Endothelial cell (in vitro differentiated cells): ENCODE measurements around the gene TNN. TPM values are rescaled to one million over a fixed set of nuclear protein-coding genes. Genes with fewer than 3 reads are reported as not detected.

Source experiments
- DNase-seq: peaks from one replicate; pipeline ENCODE4 v3.0.0; 2021; ENCODE audit warnings: low spot score
- H3K27ac Mint-ChIP-seq: one replicate; pipeline ENCODE4 v1.8.0; 2021; ENCODE audit warnings: mixed read lengths, inconsistent platforms; ENCODE audit not compliant: unreplicated experiment
- H3K27me3 Mint-ChIP-seq: one replicate; pipeline ENCODE4 v1.8.0; 2021; ENCODE audit warnings: mild to moderate bottlenecking, moderate library complexity, mixed read lengths, inconsistent platforms; ENCODE audit not compliant: unreplicated experiment
- H3K36me3 Mint-ChIP-seq: one replicate; pipeline ENCODE4 v1.8.0; 2021; ENCODE audit warnings: mild to moderate bottlenecking, low read depth, mixed read lengths, inconsistent platforms; ENCODE audit not compliant: unreplicated experiment
- H3K4me1 Mint-ChIP-seq: one replicate; pipeline ENCODE4 v1.8.0; 2021; ENCODE audit warnings: mild to moderate bottlenecking, mixed read lengths, inconsistent platforms; ENCODE audit not compliant: unreplicated experiment
- H3K4me3 Mint-ChIP-seq: one replicate; pipeline ENCODE4 v1.8.0; 2021; ENCODE audit warnings: mild to moderate bottlenecking, mixed read lengths, inconsistent platforms; ENCODE audit not compliant: unreplicated experiment
- H3K9me3 Mint-ChIP-seq: one replicate; pipeline ENCODE4 v1.8.0; 2021; ENCODE audit warnings: mixed read lengths, inconsistent platforms; ENCODE audit not compliant: unreplicated experiment
- total RNA-seq: library from RNA; stranded (reverse); fragmentation: NEBNext Ultra II Directional; extraction: Animal tissue kit (Norgen Biotek cat#: 25700); gene quantifications from one replicate; pipeline ENCODE4 v1.2.1, GENCODE V29; 2021; ENCODE audit not compliant: unreplicated experiment
- TF ChIP-seq, protein P1 (sequence below): fragments of 200-600 bp; sonication (generic); IDR thresholded peaks from one replicate; pipeline ENCODE4 v1.5.0; 2021; ENCODE audit warnings: antibody characterized with exemption; ENCODE audit not compliant: unreplicated experiment

TNN gene
- total RNA-seq, 1 donor from 2014 or later: 4.1 TPM

DNA sequence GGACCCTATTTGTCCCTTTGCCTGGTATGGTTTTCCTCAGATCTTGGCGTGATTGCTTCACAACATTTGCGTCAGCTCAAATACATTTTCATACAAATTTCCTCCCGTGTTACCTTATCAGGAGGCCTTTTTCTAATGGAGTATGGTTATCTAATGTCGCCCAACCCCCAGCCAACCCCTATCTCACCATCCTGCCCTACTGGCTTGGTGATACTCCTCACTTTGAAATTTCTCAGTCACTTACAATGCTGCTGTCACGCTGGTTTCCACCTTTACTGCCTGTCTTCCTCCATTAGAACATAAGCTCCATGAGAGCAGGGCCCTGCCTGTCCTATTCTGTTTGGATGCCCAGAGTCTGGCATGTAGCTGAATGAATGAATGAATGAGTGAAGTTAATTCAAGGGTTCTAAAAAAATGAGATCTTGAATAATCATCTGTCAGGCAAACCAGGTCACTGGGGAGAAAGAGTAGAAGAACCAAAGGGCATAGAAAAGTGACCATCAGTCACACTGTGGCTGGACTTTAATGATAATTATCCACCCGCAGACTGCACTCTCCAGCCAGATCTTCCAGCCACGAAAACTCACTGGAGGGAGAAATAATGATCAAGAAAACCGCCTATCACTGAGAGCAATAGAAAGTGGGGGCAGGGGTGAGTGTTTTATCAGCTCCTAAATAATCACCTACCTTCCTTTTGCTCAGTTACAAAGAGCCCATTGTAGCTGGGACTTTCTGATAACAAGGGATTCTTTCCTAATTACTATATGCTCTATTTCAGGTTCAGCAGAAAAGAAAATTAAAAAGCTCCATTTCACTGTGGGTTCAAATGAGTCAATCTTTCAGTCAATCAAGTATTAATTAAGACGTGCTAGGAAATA is 103.6 kb downstream of the TNN start:
- H3K4me3 Mint-ChIP-seq: no peak overlapping the region
- peaks cover 10% of the 10 kb centered on the region for H3K4me1 Mint-ChIP-seq
- TF ChIP-seq, protein P1, sequence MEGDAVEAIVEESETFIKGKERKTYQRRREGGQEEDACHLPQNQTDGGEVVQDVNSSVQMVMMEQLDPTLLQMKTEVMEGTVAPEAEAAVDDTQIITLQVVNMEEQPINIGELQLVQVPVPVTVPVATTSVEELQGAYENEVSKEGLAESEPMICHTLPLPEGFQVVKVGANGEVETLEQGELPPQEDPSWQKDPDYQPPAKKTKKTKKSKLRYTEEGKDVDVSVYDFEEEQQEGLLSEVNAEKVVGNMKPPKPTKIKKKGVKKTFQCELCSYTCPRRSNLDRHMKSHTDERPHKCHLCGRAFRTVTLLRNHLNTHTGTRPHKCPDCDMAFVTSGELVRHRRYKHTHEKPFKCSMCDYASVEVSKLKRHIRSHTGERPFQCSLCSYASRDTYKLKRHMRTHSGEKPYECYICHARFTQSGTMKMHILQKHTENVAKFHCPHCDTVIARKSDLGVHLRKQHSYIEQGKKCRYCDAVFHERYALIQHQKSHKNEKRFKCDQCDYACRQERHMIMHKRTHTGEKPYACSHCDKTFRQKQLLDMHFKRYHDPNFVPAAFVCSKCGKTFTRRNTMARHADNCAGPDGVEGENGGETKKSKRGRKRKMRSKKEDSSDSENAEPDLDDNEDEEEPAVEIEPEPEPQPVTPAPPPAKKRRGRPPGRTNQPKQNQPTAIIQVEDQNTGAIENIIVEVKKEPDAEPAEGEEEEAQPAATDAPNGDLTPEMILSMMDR: no peak
- no peaks in the 10 kb centered on the region for H3K9me3 Mint-ChIP-seq
- no peak overlapping the region for H3K27ac Mint-ChIP-seq
- H3K36me3 Mint-ChIP-seq: peaks cover 5% of the 10 kb centered on the region
- peaks cover 4% of the 10 kb centered on the region for H3K27me3 Mint-ChIP-seq
- no peak for DNase-seq

DNA sequence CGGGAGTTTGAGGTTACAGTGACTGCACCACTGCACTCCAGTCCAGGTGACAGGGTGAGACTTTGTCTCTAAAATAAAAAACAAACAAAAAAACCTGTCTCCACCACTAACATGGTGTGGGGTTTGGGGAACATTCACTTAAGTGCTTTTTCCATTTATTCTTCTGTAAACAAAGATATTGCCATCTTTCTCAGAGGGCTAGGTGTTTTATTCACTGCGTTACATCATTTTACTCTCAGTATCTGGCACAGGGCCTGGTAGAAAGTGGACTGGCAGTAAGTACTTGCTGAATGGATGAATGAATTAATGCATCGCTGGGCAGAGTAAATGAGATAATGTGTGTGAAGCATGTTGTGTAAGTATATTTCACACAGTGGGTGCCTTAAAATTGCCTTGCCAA is 104.9 kb downstream of the TNN start:
- no peak for DNase-seq
- Mint-ChIP-seq H3K4me1 (peaks cover 10% of the 10 kb centered on the region), H3K36me3 (peaks cover 5% of the 10 kb centered on the region), H3K4me3 (no peak overlapping the region), H3K27ac (no peak overlapping the region), H3K9me3 (no peaks in the 10 kb centered on the region), H3K27me3 (peaks cover 2% of the 10 kb centered on the region)
- TF ChIP-seq, protein P1: no peak

DNA sequence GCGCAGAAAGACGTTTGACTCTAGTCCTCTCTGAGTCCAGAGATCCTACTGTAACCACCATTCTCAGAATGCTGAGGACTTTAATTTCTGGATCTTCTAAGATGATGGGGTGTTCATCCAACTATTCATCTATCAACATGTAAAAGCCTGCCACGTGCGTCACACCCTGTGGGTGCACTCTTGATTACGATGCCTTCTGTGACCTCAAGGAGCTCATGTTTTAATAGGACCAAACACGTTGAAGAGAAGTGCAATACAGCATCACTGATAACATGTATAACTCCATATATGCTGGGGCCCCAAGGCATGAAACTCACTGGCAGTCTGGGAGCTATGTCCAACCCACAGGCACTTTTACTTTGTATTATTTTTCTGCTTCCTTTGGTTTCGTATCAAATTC is 105.9 kb downstream of the TNN start:
- H3K36me3 Mint-ChIP-seq: peaks cover 5% of the 10 kb centered on the region
- DNase-seq: no peak
- H3K9me3 Mint-ChIP-seq: no peaks in the 10 kb centered on the region
- peaks cover 10% of the 10 kb centered on the region for H3K4me1 Mint-ChIP-seq
- H3K27me3 Mint-ChIP-seq: peaks cover 1% of the 10 kb centered on the region
- no peak overlapping the region for H3K27ac Mint-ChIP-seq
- TF ChIP-seq, protein P1: no peak
- H3K4me3 Mint-ChIP-seq: no peak overlapping the region

DNA sequence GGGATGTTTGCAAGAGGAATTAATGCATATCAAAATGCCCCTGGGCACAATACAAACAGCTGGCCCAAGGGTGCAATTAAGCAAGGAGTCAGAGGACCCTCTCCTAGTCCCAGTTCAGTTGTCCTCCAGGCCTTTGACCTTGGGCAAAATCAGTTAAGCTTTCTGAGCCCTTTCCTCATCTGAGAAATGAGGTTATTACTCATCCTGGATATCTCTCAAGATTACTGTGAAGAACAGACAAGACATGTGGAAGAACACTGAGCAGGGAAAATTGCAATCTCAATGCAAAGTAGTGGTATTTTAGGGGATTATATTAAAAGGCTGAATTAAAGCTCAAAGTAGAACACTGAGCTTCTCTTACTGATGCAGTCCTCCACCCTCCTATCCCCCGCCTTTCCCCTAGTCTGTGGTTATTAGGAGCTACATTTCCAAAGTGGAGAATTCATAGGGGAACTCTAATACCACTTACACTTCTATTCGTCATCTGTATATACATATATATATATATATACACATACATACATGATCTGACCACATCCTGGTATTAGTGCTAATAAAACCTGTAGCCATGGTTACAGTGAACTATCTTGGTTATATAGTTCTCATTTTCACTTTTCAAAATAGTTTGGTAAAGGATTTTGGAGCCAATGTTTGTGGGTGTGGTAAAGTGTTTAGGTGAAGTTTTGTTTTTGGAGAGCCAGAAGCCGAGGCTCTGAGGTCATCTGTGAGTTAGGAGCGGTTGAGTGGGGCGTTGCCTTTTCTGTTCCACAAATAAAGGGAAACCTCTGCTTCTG is 106.9 kb downstream of the TNN start:
- Mint-ChIP-seq H3K36me3 (peaks cover 5% of the 10 kb centered on the region), H3K27ac (no peak overlapping the region), H3K4me1 (peaks cover 8% of the 10 kb centered on the region), H3K9me3 (no peaks in the 10 kb centered on the region), H3K4me3 (no peak overlapping the region), H3K27me3 (peaks cover 1% of the 10 kb centered on the region)
- TF ChIP-seq, protein P1: no peak
- DNase-seq: no peak
